T-helper 1 cell treated with Interleukin-12 subunit alpha and Interleukin-12 subunit beta and Interleukin-4 antibody, amounts not matched to agents 30 μg/mL and 1 μg/mL, for 36 hours (primary cell): Measurements from ENCODE around the gene MMP15.

Experiments used
- H3K27ac Mint-ChIP-seq: one replicate; pipeline ENCODE4 v1.8.0; 2021; ENCODE audit warnings: mild to moderate bottlenecking, mixed read lengths
- H3K27me3 Mint-ChIP-seq: one replicate; pipeline ENCODE4 v1.8.0; 2021; ENCODE audit warnings: low read depth, mixed read lengths
- H3K36me3 Mint-ChIP-seq: one replicate; pipeline ENCODE4 v1.8.0; 2021; ENCODE audit warnings: low read depth, mixed read lengths
- H3K4me1 Mint-ChIP-seq: one replicate; pipeline ENCODE4 v1.8.0; 2021; ENCODE audit warnings: low read depth, mixed read lengths
- H3K4me3 Mint-ChIP-seq: one replicate; pipeline ENCODE4 v1.8.0; 2021; ENCODE audit warnings: mild to moderate bottlenecking, moderate library complexity, mixed read lengths
- H3K9me3 Mint-ChIP-seq: one replicate; pipeline ENCODE4 v1.8.0; 2021; ENCODE audit warnings: mixed read lengths

The MMP15 gene

DNA sequence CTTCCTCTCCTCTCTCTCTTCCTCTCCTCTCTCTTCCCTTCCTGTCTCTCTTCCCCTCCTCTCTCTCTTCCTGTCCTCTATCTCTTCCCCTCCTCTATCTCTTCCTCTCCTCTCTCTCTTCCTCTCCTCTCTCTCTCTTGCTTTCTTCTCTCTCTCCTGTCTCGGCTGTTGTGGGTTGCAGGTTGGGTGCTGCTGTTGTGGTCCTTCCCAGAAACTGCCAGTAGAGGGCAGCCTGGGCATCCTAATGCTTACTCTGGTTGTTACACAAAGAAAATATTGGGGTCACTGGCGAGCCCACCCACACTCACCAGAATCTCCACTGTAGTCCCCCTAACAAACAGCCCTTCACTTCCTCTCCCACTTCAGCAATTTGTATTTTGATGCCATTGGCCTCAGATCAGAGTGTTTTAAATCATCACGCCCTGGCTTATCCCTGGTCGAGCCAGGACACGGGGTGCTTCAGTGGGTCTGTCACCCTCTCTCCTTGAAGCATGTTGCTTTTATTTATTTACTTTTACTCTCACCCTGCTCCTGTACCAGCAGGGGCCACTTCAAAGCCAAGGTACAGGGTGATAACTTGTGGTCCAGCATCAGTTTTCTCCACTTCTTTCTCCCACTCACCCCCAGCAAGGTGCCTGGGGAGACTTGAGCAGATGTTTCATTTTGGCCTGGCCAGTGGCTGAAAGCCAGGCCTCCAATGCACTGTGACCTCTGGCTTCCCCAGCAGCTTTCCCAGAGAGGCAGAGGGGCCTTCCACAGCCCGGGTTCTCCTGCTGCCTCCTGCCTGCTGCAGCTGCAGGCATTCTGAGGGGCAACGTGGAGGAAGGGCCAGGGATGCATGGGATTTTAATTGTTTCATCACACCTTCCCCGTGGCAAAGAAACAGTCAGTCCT, 4.7 kb upstream of the MMP15 start:
- Mint-ChIP-seq H3K27me3 (peaks cover 12% of the 10 kb centered on the region), H3K4me3 (no peak overlapping the region), H3K9me3 (no peaks in the 10 kb centered on the region), H3K27ac (peak overlapping the region; percentile 21), H3K36me3 (peaks cover 5% of the 10 kb centered on the region), H3K4me1 (peaks cover 16% of the 10 kb centered on the region)

DNA sequence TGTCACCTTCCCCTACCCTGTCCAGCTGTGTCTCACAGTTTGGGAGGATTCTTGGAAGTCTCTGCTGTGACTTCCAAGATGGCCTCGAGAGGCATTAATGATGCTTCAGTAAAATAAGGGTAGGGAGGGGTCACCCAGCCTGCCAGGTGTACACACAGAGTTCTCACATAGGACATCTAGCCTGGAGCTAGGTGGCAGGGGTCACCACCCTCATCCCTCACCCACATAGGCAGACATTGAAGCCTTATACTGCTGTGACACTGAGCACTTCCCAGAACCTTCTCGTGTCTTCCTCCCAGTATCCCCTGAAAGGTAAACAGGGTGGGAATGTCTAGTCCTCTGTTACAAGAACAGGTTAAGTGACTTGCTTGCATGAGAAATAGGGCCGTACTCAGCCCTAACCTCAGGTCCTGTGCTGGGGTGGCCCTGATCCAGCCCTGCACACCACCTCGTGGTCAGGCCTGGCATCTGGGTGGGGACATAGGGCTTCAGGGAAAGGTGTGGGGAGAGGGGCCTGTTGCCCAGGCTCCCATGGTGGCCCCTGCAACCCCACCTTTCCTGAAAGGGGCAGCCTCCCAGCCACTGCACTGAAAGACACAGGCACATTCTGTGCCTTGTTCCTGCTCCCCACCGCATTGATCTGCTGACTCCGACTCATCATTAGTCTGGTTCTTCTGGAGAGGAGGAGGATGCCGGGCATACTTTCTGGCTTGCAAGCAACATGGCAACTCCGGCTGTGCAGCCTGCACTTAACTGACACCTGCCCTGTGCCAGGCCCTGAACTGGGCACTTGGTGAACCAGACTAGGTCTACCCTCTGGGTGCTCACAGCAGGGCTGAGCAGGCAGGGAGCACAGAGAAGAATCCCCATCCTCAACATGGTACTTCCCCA, 3.6 kb upstream of the MMP15 start:
- H3K4me1 Mint-ChIP-seq = peaks cover 16% of the 10 kb centered on the region
- no peak overlapping the region for H3K4me3 Mint-ChIP-seq
- H3K27ac Mint-ChIP-seq = no peak overlapping the region
- no peaks in the 10 kb centered on the region for H3K9me3 Mint-ChIP-seq
- peaks cover 12% of the 10 kb centered on the region for H3K27me3 Mint-ChIP-seq
- H3K36me3 Mint-ChIP-seq = peaks cover 5% of the 10 kb centered on the region

DNA sequence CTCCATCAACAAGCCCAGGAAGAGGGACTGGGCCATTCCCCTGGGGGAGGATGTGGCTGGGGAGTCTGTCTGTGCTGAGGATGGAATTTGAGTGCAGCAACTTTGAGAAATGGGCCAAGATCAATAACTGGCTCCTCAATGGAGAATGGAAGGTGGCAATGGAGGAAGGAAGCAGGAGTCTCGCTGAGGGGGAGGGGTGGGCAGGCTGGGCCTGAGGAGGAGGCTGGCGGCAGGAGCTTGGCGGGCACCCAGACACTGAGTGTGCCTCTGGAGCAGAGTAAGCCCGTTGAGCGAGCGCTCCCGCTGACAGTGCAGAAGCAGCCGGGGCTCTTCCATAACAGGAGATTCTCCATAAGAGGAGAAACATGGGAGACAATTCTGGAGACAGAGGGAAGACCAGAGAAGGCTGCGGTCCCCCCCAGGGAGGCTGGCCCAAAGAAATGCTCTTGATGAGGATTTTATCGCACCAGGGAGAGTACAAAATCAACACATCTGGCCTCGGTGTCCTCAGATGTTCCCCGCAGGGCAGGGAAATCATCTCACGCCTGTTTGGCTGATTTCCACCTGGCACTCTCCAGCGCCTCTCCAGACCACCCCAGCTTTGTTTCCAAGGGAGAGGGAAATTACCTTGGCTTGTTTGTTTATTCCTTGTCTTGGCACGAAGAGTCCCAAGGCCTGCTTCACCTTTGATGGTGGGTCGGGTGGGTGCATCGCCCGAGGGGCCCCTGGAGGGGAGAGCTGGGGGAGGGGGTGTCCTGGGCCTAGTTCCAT, 2.8 kb upstream of the MMP15 start:
- no peak overlapping the region for H3K4me3 Mint-ChIP-seq
- no peaks in the 10 kb centered on the region for H3K9me3 Mint-ChIP-seq
- no peak overlapping the region for H3K27ac Mint-ChIP-seq
- peaks cover 13% of the 10 kb centered on the region for H3K27me3 Mint-ChIP-seq
- peaks cover 16% of the 10 kb centered on the region for H3K4me1 Mint-ChIP-seq
- H3K36me3 Mint-ChIP-seq = peaks cover 5% of the 10 kb centered on the region

DNA sequence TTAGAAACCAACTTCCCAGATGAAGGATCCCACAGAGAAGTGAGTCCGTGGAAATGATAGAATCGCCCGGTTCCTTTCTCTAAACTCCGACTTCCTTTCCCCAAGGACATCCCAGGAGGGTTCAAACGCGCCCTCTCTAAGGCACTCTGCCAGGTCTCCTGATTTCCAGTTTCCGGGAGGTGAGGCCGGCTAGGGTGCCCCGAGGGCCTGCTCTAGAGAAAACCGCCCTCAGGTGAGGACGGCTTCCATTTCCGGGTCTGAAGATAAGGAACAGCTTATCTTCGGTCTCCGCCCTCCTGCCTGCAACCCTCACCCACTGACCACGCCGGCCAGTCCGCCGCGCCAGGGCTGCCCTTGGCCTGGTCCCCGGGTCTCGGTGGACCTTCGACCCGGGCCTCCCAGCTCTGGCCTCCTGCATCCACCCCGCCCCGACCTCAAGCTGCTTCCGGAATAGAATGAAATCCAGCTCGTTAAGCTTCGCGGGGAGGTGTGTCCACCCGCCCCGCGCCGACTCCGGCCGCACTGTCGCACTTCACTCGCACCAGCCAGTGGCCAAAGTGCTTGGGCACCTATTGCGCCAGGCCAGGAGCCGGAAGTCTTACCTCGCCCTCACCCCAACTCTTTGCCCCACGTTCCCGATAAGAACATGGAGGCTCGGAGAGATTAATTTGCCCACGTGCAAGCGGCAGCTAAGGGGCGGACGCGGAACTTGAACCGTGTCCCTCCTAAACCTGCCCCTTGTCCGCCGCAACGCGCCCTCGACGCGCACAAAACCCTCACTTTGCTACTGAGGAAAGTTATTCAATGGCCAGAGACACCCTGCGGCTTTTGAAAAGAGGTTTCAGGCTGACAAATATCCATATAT, 836 bp upstream of the MMP15 start:
- H3K9me3 Mint-ChIP-seq = no peaks in the 10 kb centered on the region
- peaks cover 18% of the 10 kb centered on the region for H3K4me1 Mint-ChIP-seq

DNA sequence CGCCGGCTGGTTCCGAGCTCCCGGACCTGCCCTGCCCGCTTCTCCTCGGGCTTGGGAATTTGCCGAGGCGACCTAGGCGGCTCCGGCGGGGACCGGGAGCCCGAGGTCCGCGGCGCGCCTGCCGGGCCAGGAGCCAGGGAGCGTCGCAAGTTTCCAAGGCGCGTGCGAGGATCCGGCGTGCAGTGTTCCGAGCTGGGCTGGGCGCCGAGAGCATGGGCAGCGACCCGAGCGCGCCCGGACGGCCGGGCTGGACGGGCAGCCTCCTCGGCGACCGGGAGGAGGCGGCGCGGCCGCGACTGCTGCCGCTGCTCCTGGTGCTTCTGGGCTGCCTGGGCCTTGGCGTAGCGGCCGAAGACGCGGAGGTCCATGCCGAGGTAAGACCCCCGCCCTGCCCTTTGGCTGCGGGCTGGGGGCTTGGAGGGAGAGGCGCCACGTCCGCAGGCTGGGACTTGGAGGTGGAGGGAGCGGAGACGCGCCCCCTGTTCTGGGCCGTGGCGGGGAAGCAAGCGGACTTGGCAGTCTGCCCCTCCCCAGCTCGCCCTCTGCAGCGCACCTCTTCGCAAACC, 668 bp downstream of the MMP15 start:
- Mint-ChIP-seq H3K36me3 (no peaks in the 10 kb centered on the region), H3K4me3 (no peak overlapping the region), H3K9me3 (no peaks in the 10 kb centered on the region), H3K27me3 (peaks cover 32% of the 10 kb centered on the region), H3K4me1 (peaks cover 11% of the 10 kb centered on the region), H3K27ac (no peak overlapping the region)

More for the DNA sequence above, 836 bp upstream of the MMP15 start:
- Mint-ChIP-seq H3K36me3 (peaks cover 3% of the 10 kb centered on the region), H3K27me3 (peaks cover 32% of the 10 kb centered on the region), H3K27ac (no peak overlapping the region), H3K4me3 (peak overlapping the region; percentile 87)

DNA sequence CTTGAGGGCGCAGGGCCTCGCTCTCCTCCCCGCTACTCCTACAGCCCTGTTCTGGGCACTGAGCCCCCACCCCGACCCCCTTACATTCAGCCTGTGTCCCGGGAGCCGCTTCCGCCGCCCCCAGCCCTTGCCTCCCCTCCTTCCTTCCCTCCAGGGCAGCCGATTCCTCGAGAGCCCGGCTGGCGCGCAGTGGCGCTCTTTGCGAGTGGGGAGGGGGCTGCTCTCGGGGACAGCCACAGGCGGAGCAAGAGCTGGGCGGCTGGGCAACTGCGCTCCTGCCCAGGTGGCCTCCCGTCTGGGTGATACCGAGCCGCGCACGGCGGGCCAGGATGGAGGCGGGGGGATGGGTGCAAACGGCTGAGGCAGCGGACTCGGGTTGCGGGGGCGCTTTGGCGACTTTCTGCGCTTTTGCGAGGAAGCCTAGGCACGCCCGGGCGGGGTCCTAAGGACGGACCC, 1.2 kb downstream of the MMP15 start:
- no peak overlapping the region for H3K4me3 Mint-ChIP-seq
- peaks cover 32% of the 10 kb centered on the region for H3K27me3 Mint-ChIP-seq
- no peak overlapping the region for H3K27ac Mint-ChIP-seq
- H3K4me1 Mint-ChIP-seq = peaks cover 11% of the 10 kb centered on the region
- H3K9me3 Mint-ChIP-seq = no peaks in the 10 kb centered on the region
- H3K36me3 Mint-ChIP-seq = no peaks in the 10 kb centered on the region

DNA sequence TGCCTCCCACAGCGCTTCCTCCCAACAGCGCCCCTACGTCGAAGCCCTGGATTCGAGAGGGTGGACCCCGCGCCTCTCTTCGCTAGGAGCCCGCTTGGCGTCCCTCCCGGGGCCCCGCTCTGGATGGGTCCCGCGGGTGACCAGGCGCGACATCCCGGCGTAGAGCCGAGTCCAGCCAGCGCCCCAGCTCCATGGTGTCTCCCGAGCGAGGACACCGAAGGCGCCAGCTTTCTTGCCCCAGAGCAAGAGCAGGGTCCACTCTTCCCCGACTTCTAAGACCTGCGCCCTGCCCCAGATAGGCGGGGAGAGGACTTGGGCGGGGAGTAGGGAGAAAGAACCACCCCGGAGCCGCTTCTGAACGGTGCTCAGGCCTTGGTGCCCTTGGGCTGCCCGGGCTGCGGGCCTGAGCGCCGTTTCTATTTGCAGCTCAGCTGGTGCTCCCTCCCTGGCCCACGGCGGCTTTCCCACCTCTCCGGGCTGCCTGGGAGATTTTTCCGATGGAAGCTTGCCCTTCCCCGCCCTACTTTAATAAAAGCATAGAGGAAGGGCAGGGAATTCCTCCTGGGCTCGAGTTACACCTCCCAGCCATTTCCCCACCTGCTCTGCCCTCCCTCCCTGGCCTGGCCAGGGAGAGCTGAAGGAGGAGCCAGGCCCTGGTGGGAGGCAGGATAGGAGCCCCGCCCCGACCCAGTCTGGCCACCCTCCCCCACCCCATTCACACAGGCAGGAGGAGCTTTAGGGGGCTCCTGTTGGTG, 1.8 kb downstream of the MMP15 start:
- H3K4me1 Mint-ChIP-seq = peaks cover 11% of the 10 kb centered on the region
- H3K27me3 Mint-ChIP-seq = peaks cover 32% of the 10 kb centered on the region
- H3K27ac Mint-ChIP-seq = no peak overlapping the region
- H3K9me3 Mint-ChIP-seq = no peaks in the 10 kb centered on the region
- no peaks in the 10 kb centered on the region for H3K36me3 Mint-ChIP-seq
- H3K4me3 Mint-ChIP-seq = no peak overlapping the region

DNA sequence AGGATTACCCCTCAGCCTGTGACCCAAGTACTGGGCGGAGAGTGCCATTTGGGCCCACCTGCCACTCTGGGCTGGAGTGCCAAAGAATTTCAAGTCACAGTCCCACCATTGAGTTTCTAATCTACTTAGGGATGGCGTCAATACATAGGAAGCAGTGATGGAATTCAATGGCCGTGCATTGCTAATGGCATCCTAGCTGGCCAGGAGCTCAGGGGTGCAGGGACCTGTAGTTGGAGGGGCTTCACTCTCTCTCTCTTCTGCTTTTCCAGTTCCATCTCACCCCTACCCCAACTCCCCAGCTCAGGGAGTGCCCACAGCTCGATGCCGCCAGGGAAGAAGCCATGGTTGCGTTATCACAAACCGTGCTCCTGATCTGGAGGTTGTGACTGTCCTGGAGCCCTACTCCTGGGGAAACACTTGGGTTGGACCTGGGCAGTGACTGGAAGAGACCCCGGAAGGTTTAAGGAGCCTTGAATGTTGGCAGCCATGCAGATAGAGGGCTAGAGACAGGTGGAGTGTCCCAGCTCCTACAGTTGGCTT, 2.4 kb downstream of the MMP15 start:
- Mint-ChIP-seq H3K27me3 (peaks cover 29% of the 10 kb centered on the region), H3K4me3 (peak overlapping the region; percentile 5), H3K27ac (no peak overlapping the region), H3K4me1 (peaks cover 9% of the 10 kb centered on the region), H3K36me3 (no peaks in the 10 kb centered on the region), H3K9me3 (no peaks in the 10 kb centered on the region)

DNA sequence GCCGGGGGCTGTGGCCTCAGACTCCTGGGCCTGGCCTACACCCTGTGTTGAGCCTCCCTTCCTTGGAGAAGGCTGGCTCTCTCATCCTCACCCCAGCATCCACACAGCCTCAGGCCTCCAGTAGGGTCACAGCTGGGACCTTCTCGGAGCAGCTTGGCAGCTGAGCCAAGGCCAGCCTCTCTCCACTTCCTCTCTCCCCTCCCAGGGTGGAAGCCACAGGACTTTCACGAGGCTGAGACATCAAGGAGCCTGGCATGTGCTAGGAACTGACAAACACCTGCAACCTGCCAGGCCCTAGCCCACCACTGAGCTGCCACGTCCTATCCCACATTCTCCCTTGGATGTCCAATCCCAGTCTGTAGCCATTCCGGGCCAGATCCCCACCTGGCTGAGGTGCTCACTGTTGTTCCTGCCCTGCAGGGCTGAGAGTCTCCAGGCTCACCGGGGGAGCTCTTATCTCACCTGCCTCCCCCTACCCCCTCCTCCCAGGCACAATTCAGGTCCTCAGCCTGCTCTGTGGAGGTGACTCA, 3.1 kb downstream of the MMP15 start:
- Mint-ChIP-seq H3K36me3 (no peaks in the 10 kb centered on the region), H3K4me3 (no peak overlapping the region)

DNA sequence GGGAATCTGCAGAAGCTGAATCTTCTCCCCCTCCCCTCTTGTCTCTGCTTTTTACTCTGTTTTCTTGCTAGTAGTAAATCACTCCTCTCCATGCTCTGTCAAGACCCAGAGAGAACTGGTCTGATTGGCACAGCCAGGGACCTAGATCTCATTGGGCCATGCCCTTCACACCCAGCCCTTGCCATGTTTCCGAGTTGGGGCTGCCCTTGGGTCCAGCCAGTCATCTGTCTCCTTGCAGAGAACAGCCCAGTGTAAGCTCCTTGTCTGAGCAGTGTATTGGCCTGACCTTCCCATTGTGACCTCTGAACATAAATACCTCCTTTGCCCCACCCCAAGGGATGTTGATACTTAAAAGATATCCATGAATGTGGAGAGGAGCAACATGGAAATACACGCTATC, 3.9 kb downstream of the MMP15 start:
- H3K27me3 Mint-ChIP-seq = peaks cover 28% of the 10 kb centered on the region
- H3K9me3 Mint-ChIP-seq = no peaks in the 10 kb centered on the region
- peak overlapping the region; percentile 22 for H3K27ac Mint-ChIP-seq
- H3K4me1 Mint-ChIP-seq = peaks cover 9% of the 10 kb centered on the region
- H3K4me3 Mint-ChIP-seq = no peak overlapping the region
- no peaks in the 10 kb centered on the region for H3K36me3 Mint-ChIP-seq

More for the DNA sequence above, 3.1 kb downstream of the MMP15 start:
- H3K27me3 Mint-ChIP-seq = peaks cover 29% of the 10 kb centered on the region
- no peak overlapping the region for H3K27ac Mint-ChIP-seq
- H3K9me3 Mint-ChIP-seq = no peaks in the 10 kb centered on the region
- peaks cover 9% of the 10 kb centered on the region for H3K4me1 Mint-ChIP-seq

DNA sequence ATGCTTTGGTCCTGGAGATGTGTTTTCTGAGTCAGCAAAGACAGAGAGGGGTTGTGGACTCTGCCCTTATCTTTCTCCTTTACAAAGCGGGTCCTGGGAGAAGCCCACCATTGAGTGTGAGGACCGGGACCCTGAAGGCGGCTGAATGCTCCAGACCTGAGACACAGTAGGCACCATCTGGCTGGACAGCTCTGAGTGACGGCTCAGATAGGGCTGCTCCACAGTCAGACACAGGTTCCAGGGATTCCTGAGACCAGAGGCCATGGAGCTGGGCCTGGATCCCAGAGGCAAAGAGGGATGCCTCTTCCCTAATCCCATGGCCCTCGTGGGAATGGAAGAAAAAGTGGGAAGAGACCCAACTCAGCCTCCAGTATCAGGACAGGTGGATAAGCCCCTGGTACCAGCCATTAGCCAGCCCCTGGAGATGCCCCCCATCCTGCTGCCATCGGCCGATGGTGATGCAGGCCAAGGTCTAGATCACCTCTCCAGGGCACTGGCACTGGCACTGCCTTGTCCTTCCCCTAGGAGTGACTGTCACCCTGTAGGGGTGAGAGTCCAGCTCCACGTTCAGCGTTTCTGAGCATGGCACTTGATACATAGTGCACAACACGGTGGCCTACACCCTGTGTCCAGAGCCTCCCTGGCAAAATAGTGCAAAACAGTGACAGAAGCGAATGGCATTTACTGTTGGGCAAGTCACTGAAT, 4.7 kb downstream of the MMP15 start:
- Mint-ChIP-seq H3K36me3 (no peaks in the 10 kb centered on the region), H3K27me3 (peaks cover 20% of the 10 kb centered on the region), H3K4me3 (no peak overlapping the region), H3K4me1 (peaks cover 2% of the 10 kb centered on the region), H3K9me3 (no peaks in the 10 kb centered on the region), H3K27ac (no peak overlapping the region)
